ENCODE measurements around the gene GYG2.

DNA sequence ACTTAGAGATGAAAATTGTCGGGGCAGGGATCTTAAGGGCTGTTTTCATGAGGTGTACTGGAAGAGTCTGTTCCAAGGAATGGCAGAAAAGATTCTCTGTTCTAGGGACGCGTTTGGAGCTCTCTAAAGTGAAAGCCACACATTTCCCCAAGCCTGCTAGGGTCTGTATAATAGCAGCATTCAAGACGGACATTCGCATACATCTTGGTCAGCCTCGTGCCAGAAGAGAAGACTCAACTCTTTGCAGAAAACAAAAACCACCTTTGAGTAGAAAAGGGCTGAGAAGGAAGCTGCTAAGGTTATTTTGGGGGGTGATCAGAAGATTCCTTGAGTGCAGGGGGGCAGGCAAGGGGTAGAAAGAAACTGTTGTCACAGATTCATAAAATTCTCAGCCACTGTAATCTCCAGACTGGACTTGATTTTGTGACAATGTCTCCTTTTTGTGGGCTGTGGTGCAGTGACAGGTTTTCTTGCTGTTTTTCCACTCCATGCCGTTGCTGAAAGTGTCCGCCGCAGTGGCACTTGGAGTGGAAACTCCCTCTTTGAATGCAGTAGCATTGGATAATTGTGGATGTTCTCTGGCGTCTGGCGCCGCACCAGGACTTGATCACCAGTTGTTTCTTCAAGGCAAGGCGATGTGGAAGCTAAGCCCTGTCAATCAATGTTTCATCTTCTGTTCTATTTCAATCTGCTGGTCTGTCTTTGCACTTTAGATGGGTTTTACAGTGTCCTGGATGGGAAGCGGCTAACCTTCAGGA lies 2.9 kb downstream of the GYG2 start:
- TF ChIP-seq, protein P1, sequence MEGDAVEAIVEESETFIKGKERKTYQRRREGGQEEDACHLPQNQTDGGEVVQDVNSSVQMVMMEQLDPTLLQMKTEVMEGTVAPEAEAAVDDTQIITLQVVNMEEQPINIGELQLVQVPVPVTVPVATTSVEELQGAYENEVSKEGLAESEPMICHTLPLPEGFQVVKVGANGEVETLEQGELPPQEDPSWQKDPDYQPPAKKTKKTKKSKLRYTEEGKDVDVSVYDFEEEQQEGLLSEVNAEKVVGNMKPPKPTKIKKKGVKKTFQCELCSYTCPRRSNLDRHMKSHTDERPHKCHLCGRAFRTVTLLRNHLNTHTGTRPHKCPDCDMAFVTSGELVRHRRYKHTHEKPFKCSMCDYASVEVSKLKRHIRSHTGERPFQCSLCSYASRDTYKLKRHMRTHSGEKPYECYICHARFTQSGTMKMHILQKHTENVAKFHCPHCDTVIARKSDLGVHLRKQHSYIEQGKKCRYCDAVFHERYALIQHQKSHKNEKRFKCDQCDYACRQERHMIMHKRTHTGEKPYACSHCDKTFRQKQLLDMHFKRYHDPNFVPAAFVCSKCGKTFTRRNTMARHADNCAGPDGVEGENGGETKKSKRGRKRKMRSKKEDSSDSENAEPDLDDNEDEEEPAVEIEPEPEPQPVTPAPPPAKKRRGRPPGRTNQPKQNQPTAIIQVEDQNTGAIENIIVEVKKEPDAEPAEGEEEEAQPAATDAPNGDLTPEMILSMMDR (IDR thresholded peaks at IDR 0.05), result no peak
- TF ChIP-seq POLR2A (IDR thresholded peaks at IDR 0.05), result no peak

Data from prostate gland (tissue), 2 donors.